ENCODE data around the gene KLHL3.
"Not testable (repeated sequence)": the region's sequence is repeated elsewhere in the genome, so short reads cannot be mapped to it uniquely, and the experiment has no call there.

The KLHL3 gene

DNA sequence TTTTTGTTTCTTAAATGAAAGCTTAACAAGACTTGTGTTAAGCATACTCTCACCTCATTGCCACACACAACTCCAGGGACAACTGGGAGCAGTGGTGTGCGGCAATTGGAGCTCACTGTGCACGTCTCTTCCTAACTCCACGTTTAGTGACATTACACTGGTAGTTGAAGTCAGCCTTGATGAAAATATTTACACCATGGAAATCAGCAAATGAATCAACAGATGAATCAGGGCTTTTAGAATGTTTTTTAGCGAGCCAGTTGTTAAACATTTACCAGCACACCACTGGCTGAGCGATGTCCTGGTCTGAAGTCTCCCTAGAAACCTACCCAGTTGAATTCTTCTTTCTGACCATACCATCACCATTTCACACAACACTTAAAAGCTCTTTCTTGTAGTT lies 67.3 kb downstream of the KLHL3 start:
- no peak for DNase-seq (ENCODE audit: low read depth in 2 of 2)

DNA sequence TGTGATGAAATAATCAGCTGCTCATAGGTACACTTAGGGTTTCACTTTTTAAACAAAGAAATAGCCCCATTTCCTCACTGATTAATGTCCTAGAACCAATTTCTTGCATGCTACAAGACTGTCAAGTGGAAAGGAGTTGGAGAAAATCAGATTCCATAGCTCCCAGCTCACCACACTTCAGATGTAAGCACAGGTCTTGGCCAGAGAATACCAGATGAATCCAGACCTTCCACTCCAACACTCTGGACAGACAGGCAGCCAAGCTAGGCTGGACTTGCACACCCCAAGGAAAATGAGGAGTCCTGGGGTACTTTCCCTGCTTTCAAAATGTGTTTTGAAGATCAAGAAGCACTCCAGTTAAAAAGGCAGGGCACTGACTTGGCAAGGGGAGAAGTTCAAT lies 68.5 kb downstream of the KLHL3 start:
- DNase-seq (ENCODE audit: low read depth in 2 of 2) = no peak

DNA sequence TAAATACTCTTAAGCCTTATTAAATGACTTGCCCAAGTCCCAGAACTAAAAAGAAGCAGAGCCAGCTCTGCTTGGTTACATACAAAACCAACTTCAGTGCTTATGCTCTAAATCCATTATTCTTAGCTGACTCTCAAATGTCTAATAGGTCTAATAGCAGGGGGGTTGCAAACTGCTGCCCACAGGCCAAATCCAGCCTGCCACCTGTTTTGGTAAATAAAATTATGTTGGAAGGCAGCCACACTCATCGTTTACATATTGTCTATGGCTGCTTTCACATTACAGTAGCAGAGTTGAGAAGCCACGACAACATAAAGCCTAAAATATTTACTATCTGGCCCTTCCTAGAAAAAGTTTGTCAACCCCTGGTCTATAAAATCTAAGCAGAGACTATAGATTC lies 69.0 kb downstream of the KLHL3 start:
- DNase-seq (ENCODE audit: low read depth in 2 of 2) = no peak

DNA sequence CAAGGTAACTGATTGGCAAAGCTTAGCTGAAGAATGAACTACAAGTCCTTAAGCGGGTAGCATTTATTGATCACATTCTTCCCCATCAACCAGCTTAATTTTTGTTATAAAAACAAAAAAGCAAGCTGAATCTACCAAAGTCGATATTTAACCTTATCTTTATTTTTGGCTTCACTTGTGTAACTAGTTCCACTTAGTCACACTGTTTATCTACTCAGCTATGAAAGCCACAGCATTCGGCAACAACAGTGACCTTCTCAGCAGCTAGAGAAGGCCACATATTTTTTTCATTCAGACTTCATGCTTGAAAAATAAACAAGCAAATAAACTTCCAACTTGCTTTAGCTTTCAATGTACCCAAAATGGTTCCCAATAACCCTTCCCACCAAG lies 69.4 kb downstream of the KLHL3 start:
- DNase-seq (ENCODE audit: low read depth in 2 of 2) = no peak

DNA sequence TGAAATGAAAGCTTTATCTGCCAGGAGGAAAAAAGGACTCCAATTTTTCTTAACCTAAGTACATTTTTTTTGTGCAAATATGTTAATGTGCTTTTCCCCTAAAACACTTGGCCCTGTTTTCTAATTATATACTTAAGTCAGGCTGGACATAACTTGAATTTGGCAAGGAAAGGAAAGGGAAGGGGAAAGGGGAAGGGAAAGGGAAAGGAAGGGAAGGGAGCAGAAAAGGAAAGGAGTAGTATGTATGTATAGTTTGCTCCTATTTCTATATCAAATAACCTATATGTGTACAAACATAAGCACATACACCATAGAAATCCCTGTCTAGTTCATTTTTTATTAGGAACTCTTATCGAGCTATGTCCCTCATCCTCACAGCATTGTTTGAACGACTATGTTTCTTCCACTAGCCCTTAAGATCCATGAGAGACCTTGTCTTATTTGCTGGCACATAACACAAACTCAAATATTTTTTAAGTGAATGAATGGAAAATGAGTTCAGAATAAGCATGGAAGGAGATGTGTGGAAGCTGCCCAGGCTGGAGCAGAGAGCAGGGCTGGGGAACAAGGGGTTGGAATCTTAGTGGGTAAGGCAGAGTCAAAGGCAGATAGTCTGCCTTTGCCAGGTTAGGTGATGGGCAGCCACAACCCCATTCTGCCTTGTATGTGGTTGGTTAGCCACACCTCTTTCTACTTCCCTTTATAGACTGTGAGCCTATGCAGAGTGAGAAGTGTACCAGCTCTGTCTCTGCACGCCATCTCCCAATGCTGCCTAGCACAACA lies 70.0 kb downstream of the KLHL3 start:
- DNase-seq (ENCODE audit: low read depth in 2 of 2) = no peak

DNA sequence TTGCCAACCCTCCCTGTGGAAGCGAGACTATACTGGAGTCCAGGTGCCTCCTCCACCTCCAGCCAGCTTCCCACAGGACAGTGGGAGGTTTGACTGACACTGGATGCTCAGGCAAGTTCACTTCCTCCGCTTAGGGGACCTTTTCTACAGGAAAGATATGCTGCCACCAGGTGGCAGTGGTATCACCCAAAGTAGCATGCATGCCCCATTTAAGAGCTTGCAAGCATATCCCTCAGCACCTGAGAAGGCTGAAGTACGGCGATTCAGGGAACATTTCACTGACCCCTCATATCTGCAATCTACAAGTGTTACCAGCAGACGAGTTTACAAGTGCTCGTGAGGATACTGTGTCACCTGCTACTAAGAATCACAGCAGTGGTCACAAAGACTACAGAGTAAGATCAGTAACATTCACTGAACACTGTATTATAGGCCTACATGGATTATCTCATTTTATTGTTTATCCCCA lies 75.5 kb downstream of the KLHL3 start:
- peak; percentile 50 to 56 for DNase-seq (ENCODE audit: low read depth in 2 of 2)

DNA sequence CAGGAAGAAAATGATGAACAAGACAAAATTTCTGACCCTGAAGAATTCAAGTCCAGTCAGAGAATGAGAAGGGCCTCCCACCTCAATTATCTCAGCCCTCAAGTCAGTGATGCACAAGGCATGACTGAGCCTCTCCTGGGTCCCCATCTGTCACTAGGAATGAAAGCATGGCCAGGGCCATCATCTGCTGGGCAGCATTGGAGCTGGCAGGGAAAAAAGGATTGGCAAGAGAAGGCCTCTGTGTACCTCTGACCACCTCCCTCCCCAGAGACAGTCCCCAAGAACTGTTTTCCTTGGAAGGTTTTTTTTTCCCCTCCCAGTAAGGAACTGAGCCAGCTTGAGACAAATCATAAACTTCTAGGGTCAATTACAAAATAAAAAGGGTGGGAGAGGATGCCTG lies 76.7 kb downstream of the KLHL3 start:
- no peak for DNase-seq (ENCODE audit: low read depth in 2 of 2)

DNA sequence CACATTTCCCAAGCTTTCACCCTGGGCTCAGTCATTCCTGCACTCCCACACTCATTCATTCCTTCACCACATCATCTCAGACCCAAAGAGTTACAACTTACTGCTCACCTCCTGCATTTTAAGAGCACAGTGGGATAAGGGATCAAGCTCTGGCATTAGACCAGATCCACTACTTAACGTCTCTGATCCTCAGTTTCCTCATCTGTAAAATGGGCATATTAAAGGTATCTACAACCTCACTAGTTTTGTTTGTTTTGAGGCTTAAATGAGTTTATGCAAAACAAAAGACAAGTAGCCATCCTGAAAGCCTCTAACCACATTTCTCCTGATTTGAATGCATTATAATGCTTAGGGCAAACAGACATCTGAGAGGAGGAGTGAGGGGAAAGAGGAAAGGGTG lies 77.6 kb downstream of the KLHL3 start:
- no peak for DNase-seq (ENCODE audit: low read depth in 2 of 2)

DNA sequence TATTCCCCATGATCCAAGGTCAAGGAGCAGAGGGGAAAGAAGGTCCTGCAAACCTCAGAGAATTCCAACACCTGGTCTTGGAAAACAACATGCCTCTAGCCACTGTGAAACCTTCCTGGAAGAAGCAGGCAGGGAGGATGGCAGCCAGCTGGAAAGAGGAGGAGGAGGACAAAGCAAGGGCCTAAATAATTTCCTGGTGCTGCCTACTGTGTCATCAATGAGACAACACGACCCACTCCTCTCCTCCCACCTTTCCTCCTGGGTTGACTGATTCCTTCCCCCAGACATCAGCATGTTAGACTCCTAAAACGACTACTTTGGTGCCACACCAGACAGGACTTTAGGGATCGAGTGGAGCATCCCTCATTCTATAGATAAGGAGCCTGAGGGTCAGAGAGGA lies 78.8 kb downstream of the KLHL3 start:
- DNase-seq (ENCODE audit: low read depth in 2 of 2) = no peak

DNA sequence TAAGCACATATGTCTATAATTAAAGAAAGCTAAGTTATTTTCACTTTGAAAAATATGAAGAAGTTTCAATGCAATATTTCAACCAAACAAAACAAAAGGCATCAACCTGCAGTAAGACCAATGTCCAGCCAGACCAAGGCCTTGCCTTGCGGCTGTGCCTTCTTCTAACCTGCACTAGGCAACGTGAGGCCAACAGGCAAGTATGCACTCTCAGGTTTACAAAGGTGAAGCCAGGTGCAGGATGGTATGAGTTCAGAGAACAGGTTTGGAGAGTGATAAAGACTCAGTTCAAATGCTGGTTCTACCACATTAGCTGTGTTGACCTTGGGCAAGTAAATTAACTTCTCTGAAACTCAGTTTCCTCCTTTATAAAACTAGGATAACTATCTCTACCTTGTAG lies 79.3 kb downstream of the KLHL3 start:
- DNase-seq (ENCODE audit: low read depth in 2 of 2) = no peak

DNA sequence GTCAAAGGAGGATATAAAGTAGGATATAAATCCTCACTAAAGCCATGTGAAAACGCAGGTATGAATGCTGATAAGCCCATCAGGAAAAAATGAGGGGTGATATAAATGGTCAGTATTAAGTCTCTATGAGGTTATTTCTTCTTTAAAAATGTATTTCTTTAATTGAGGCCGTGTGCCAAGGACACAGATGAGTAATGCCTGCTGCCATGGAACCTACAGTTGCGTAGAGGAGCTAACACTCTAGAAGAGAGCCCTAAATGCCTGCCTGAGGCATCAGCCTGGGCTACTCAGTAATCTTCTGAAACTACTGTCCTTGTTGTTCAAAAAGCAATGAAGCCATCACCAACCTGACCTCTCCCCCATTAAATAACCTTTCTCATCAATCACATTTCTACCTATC lies 84.9 kb downstream of the KLHL3 start:
- DNase-seq (ENCODE audit: low read depth in 2 of 2) = no peak

DNA sequence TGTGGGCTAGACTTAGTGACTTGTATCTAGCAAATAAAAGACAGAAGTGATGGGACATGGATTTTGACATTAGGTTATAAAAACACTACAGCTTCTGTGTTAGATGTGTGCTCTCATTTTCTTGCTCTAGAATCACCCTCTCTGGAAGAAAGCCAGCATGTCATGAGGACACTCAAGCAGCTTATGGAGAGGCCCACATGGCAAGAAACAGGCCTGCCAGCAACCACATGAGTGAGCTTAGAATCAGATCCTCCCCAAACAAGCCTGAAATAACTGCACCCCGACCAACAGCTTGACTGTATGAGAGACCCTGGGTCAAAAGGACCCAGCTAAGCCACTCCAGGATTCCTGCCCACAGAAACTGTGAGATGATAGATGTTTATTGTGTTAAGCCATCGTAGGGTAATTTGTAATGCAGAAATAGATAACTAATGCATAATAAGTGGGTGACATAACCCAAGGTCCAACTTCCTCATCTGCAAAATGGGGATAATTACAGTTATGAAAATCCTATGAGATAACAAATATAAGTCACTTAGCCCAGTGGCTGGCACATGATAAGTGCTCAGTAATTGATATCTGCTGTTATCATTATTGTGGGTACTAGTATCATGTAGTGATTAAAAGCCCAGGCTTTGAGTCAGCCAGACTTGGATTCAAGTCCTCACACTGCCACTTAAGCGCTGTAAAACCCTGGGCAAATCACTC lies 86.5 kb downstream of the KLHL3 start:
- no peak for DNase-seq (ENCODE audit: low read depth in 2 of 2)

DNA sequence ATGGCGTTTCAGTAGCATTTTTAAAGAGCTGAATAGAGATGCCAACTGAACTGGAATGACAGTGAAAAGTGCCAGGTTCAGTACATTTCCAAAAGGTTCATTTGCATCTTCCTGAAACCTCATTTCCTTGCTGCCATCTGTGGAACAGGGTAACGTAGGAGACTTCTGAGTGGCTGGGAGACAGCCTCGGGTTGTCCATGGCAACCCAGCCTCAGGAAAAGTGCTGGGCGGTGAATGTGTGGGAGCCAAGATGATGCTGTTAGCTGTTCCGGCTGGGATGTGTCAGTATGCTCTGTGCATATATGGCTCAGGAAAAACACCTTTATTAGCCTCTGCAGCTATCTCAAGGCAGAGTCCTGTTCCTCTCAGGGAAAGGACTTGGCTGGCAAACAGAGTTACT lies 87.5 kb downstream of the KLHL3 start:
- DNase-seq (ENCODE audit: low read depth in 2 of 2) = no peak

DNA sequence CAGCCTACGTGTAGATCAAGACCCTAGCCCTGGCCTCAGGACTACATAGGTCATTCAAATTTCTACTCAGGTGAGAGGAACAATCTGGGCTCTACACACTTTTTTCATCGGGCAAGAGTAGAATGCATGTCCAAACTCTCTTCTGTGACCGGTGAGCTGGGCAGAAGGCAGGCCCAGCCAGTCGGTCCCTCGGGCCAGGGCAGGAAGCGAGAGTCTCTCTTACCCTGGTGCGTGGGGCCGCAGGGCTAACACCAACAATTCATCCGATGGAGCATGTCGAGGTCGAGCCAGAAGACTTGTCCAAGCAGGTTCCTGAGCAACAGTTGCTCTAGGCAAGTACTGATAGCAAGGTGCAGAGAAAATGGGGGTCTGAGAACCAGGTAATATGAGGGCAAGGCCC lies 88.5 kb downstream of the KLHL3 start:
- no peak for DNase-seq (ENCODE audit: low read depth in 2 of 2)

DNA sequence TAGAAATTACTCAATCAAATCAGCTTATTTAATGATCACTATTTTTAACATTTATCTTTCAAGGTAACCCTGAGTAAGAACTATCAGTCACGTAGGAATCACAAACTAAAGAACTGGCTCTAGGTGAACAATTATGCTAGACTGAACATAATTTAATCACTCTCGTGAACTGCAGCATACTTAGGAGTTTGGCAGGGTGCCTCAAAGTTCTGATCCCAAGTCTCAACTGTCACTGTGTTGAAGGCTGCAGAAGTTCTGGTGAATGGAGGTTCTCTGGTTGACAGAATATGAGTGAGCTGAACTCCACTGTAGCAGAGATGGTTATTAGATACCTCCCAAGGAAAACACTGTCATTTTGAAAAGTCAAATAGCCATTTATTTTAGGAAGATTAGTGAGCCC lies 89.1 kb downstream of the KLHL3 start:
- no peak for DNase-seq (ENCODE audit: low read depth in 2 of 2)

DNA sequence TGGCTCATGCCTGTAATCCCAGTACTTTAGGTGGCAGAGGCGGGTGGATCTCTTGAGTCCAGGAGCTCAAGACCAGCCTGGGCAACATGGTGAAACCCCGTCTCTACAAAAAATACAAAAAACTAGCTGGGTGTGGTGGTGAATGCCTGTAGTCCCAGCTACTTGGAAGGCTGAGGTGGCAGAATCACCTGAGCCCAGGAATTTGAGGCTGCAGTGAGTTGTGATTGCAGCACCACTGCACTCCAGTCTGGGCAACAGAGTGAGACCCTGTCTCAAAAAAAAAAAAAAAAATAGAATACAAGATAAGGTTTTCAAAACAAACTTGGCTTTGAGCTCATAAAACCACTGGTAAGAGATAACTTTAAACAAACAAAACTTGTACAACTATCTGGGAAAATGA lies 92.8 kb downstream of the KLHL3 start:
- DNase-seq (ENCODE audit: low read depth in 2 of 2) = not testable (repeated sequence)

DNA sequence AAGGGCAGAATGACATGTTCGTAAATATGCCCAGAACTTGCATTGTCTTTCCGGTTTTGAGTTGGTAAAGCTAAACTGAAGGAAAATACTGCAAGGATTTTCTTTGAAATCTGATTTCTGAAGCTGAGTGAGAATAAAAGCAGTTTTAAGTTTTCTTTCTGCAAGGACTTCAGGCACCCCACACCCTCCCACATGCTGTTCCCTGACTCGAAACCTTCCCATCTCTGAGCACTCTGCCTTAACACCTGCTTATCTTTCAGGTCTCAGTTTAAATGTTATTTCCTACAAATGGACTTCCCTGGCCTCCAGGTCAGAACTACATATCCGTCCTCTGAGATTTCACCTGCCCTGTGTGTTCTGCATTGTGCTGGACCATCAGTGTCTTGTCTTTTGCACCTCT lies 93.8 kb downstream of the KLHL3 start:
- DNase-seq (ENCODE audit: low read depth in 2 of 2) = no peak

DNA sequence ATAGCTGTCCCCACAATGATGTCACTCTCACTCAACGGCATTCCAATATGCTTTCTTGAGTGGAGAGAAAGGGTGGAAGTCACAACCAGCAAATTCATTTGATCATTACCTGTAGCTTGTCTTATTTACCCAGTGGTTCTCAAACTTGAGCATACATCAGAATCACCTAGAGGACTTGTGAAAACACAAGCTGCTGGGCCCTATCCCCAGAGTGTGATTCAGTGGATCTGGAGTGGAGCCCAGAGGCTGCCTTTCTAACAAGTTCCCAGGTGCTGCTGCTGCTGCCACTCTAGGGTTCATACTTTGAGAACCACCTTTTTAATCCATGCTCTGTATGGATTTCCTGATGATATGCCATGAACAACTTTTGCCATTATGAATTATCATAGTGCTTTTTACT lies 94.7 kb downstream of the KLHL3 start:
- no peak for DNase-seq (ENCODE audit: low read depth in 2 of 2)

DNA sequence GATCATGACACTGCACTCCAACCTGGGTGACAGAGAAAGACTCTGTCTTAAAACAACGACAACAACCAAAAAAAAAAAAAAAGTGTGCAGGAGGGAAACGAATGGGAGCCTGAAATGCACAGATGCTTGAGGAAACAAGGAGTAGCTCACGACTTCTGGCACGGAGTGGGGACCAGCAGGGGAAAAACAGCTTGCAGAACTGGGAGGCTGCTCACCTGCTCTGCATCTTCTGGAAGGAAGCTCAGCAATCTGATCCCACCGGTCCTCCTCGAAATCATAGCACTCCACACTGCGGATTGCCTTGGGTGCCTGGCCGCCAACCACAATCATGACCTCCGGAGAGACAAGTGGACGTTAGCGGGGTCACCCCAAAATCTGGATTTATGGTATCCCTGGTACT lies 96.2 kb downstream of the KLHL3 start:
- no peak for DNase-seq (ENCODE audit: low read depth in 2 of 2)

DNA sequence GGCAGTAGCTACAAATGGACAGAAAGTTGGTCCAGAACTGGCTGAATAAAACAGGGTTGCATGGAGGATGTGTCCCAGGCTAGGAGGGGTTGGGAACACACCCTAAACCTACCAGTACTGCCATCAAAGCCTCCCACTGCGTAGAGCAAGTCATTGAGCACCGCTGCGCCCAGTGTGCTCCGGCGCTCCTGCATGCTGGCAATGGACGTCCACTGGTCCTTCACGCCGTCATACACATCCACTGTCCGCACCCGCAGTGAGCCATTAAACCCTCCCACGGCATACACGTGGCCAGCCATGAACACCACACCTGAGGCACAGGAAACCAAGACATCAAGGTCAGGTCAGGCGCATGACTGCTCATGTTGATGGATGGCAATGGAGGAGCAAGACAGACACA lies 97.0 kb downstream of the KLHL3 start:
- no peak for DNase-seq (ENCODE audit: low read depth in 2 of 2)

DNA sequence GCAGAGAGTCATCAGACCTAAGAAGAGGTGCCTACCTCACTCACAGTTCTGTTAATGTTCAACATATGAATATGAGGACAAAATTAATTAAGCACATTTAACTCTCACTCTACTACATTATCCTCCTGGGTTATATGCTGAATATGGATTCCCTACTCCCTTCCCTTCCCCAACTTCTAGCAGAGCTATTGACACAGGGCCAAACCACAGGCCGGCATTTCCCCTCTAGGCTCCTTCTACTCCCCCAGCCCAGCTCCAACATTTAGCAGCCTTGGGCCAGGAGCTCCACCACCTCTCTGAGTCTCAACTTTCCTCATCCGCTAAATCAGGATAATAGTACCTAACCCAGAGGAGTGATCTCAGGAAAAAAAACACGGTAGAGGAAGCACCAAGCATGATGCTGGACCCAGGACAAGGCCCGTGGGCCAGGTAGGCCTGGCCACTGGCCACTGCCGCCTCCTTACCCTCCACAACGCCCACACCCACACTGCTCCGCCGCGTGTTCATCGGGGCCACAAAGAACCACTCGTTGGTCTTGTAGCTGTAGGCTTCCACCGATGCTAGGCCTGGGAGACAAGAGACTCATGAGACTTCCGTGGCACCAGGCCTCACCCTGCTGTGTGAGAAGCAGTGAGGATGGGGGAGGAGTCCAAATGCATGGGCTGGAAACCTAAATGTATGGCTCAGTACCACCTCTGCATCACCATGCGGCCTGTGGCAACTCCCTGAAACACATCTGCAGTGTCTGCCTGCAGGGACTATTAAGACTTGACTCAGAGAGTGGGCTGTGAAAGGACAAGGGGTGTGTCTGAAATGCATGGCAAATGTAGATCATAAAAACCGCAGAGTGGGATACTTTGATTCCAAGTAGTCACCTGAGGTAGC lies 98.8 kb downstream of the KLHL3 start:
- no peak for DNase-seq (ENCODE audit: low read depth in 2 of 2)

DNA sequence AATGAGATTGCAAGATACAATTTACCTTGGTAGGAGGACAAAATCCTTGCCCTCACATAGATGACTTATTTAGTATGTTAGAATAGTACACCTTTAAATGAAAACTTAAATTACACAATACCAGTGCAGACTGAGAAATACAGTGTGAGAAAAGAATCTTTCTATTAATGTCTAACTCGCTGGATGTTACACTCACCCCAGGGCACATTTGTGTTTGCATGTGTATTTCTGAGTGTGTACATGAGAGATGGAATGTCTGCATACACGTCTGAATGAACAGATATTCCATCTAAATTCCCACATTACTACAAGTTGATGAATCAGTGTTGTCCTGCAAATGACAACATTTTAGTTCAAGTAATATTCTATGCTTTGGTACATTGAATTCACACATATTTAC lies 99.8 kb downstream of the KLHL3 start:
- no peak for DNase-seq (ENCODE audit: low read depth in 2 of 2)

DNA sequence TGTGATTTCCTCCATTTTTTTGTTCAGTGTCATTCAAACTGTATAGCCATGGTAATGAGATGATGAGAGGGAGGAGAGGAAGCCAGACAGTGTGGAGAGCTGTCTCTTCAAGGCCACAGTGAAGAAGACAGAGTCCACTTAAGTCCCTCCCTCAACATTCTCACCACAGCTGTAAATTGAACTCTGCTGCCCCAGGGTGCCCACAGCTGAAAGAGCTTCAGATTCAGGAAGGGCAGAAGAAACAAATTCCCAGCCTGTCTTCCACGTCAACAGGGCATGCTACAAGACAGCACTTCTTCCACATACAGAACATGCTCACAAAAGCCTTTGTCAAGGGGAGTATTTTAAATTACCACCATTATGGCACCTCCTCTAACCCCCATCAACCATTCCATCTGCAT lies 100.4 kb downstream of the KLHL3 start:
- no peak for DNase-seq (ENCODE audit: low read depth in 2 of 2)
